Activated CD4-positive, alpha-beta T cell treated with anti-CD3 and anti-CD28 coated beads, Interleukin-2, Interleukin-6, amounts not matched to agents 100 ng/mL and 50 ng/mL, durations not matched to agents 16 hours and 8 hours (primary cell): ENCODE data around the gene UCN3.

Source experiments
- DNase-seq: peaks from one replicate; pipeline ENCODE4 v3.0.0-alpha.2; 2020

UCN3 gene

GRCh38 chr10:5364890-5365338 lies at the start of gene UCN3:
TSS of gene UCN3 (plus strand) at chr10:5364966. CDS start at chr10:5373721, 8,755 bp downstream.
- DNase-seq: no peak

GRCh38 chr10:5317547-5318107 lies 47.1 kb upstream of the UCN3 start:
- peak; percentile 86 for DNase-seq

- no peak for DNase-seq
These were observed 46.6 kb upstream of the UCN3 start for GRCh38 chr10:5318148-5318547.

- DNase-seq: no peak
These were observed 44.9 kb upstream of the UCN3 start for GRCh38 chr10:5319863-5320262.

- DNase-seq: no peak
These were observed 43.5 kb upstream of the UCN3 start for GRCh38 chr10:5321273-5321672.

GRCh38 chr10:5323446-5323845 lies 41.3 kb upstream of the UCN3 start:
- no peak for DNase-seq

GRCh38 chr10:5325076-5325475 lies 39.7 kb upstream of the UCN3 start:
- no peak for DNase-seq

- no peak for DNase-seq
These were observed 30.4 kb upstream of the UCN3 start for GRCh38 chr10:5334196-5334880.

GRCh38 chr10:5338010-5338409 lies 26.8 kb upstream of the UCN3 start:
- DNase-seq: no peak

GRCh38 chr10:5343092-5343491 lies 21.7 kb upstream of the UCN3 start:
- no peak for DNase-seq

- peak; percentile 7 for DNase-seq
These were observed 21.2 kb upstream of the UCN3 start for GRCh38 chr10:5343561-5343960.

- DNase-seq: no peak
These were observed 20.8 kb upstream of the UCN3 start for GRCh38 chr10:5343979-5344378.

GRCh38 chr10:5344746-5345145 lies 20.0 kb upstream of the UCN3 start:
- no peak for DNase-seq

GRCh38 chr10:5346881-5347280 lies 17.9 kb upstream of the UCN3 start:
- no peak for DNase-seq

GRCh38 chr10:5349362-5349761 lies 15.4 kb upstream of the UCN3 start:
- no peak for DNase-seq

- no peak for DNase-seq
These were observed 10.7 kb upstream of the UCN3 start for GRCh38 chr10:5354068-5354467.

- no peak for DNase-seq
These were observed 9.0 kb upstream of the UCN3 start for GRCh38 chr10:5355594-5356301.

GRCh38 chr10:5356302-5356763 lies 8.4 kb upstream of the UCN3 start:
- DNase-seq: peak; percentile 36

GRCh38 chr10:5360318-5360915 lies 4.3 kb upstream of the UCN3 start:
- no peak for DNase-seq

- peak; percentile 12 for DNase-seq
These were observed 2.8 kb upstream of the UCN3 start for GRCh38 chr10:5361966-5362365.

GRCh38 chr10:5362873-5363272 lies 1.9 kb upstream of the UCN3 start:
- no peak for DNase-seq

GRCh38 chr10:5364374-5364773 lies 392 bp upstream of the UCN3 start:
- DNase-seq: no peak

GRCh38 chr10:5365928-5366327 lies 1.2 kb downstream of the UCN3 start:
- no peak for DNase-seq
